GM23248 (cell line): ENCODE measurements around the gene GLCCI1.

ENCODE experiments used
- EZH2 ChIP-seq: fragments of 200-600 bp; sonication (generic); IDR thresholded peaks from 2 replicates; pipeline ENCODE4 v1.6.1; 2018; ENCODE audit warnings: antibody characterized with exemption, mild to moderate bottlenecking; ENCODE audit not compliant: insufficient read depth, poor library complexity, severe bottlenecking
- EZH2phosphoT487 ChIP-seq: fragments of 200-600 bp; sonication (generic); IDR thresholded peaks from 2 replicates; pipeline ENCODE4 v1.6.1; 2018; ENCODE audit warnings: antibody characterized with exemption, moderate library complexity, mild to moderate bottlenecking, low read depth; ENCODE audit not compliant: insufficient read depth

- TF ChIP-seq EZH2, result no peak
- TF ChIP-seq EZH2phosphoT487, result no peak
Measured at GRCh38 chr7:8058322-8058721, 89.7 kb downstream of the GLCCI1 start.
